NT2/D1 (cell line): ENCODE data around the gene RNF144B.
"Not testable (repeated sequence)": the region's sequence is repeated elsewhere in the genome, so short reads cannot be mapped to it uniquely, and the experiment has no call there.

Experiments used
- DNase-seq: peaks from one replicate; pipeline ENCODE4 v3.0.0-alpha.2; 2011; ENCODE audit warnings: low read depth, low spot score
- H3K27me3 ChIP-seq: 2 replicates; pipeline ENCODE4 v1.6.0; 2011; ENCODE audit warnings: mild to moderate bottlenecking; ENCODE audit not compliant: insufficient read length, insufficient read depth
- H3K36me3 ChIP-seq: 2 replicates; pipeline ENCODE4 v1.6.1; 2011; ENCODE audit warnings: mild to moderate bottlenecking, low read length, mixed read lengths; ENCODE audit not compliant: insufficient read depth, insufficient read length
- H3K4me1 ChIP-seq: 2 replicates; pipeline ENCODE4 v1.5.1; 2011; ENCODE audit not compliant: insufficient read depth, insufficient read length
- H3K4me3 ChIP-seq: 2 replicates; pipeline ENCODE4 v1.5.1; 2011; ENCODE audit warnings: low read depth; ENCODE audit not compliant: insufficient read length
- H3K9ac ChIP-seq: 2 replicates; pipeline ENCODE4 v1.6.0; 2011; ENCODE audit warnings: low read depth; ENCODE audit not compliant: insufficient read length
- H3K9me3 ChIP-seq: 2 replicates; pipeline ENCODE4 v1.5.1; 2011; ENCODE audit warnings: mild to moderate bottlenecking, low read length; ENCODE audit not compliant: insufficient read depth
- SUZ12 ChIP-seq: IDR thresholded peaks from 2 replicates; pipeline ENCODE4 v1.6.1; 2011; ENCODE audit not compliant: insufficient read length, insufficient read depth; ENCODE audit errors: extremely low read depth
- YY1 ChIP-seq: IDR thresholded peaks from 2 replicates; pipeline ENCODE4 v1.6.1; 2011; ENCODE audit not compliant: insufficient read length, insufficient read depth
- ZNF274 ChIP-seq: IDR thresholded peaks from 2 replicates; pipeline ENCODE4 v1.6.1; 2011; ENCODE audit warnings: mild to moderate bottlenecking, low read depth, low read length

RNF144B gene

DNA sequence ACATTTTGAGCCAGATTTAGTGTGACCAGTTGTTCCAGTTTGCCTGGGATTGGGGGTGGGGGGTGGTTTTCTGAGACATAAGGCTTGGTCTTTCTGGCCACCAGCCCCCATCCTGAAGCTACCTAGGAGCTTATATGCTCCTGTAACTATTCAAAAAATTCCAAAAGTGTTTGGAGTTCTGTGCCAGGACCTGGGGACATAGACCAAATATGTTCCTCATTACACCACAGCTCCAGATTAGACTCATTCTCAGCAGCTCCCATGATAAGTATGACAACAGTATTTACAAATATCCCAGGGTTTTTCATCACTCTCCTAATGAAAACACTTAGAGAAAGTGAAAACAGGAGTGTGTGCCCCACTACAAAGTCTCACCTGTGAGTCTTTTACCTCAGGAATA is 37.8 kb upstream of the RNF144B start:
- no peak overlapping the region for H3K9ac ChIP-seq
- TF ChIP-seq YY1 (no peak), ZNF274 (no peak), SUZ12 (no peak)
- H3K4me3 ChIP-seq: no peak overlapping the region
- no peaks in the 10 kb centered on the region for H3K4me1 ChIP-seq
- no peaks in the 10 kb centered on the region for H3K36me3 ChIP-seq
- DNase-seq: no peak
- no peaks in the 10 kb centered on the region for H3K27me3 ChIP-seq
- H3K9me3 ChIP-seq: no peaks in the 10 kb centered on the region

- H3K36me3 ChIP-seq: no peaks in the 10 kb centered on the region
- H3K9ac ChIP-seq: no peak overlapping the region
- TF ChIP-seq YY1 (no peak), SUZ12 (no peak), ZNF274 (no peak)
- H3K4me3 ChIP-seq: no peak overlapping the region
- no peak for DNase-seq
- no peaks in the 10 kb centered on the region for H3K27me3 ChIP-seq
- no peaks in the 10 kb centered on the region for H3K9me3 ChIP-seq
- no peaks in the 10 kb centered on the region for H3K4me1 ChIP-seq
Observed at GRCh38 chr6:18350271-18350670, 36.9 kb upstream of the RNF144B start.

GRCh38 chr6:18350712-18351111 is 36.4 kb upstream of the RNF144B start:
- no peaks in the 10 kb centered on the region for H3K27me3 ChIP-seq
- no peaks in the 10 kb centered on the region for H3K4me1 ChIP-seq
- no peak overlapping the region for H3K9ac ChIP-seq
- no peak for TF ChIP-seq YY1
- TF ChIP-seq SUZ12: no peak
- TF ChIP-seq ZNF274: no peak
- no peak for DNase-seq
- H3K9me3 ChIP-seq: no peaks in the 10 kb centered on the region
- H3K36me3 ChIP-seq: no peaks in the 10 kb centered on the region
- H3K4me3 ChIP-seq: no peak overlapping the region

DNA sequence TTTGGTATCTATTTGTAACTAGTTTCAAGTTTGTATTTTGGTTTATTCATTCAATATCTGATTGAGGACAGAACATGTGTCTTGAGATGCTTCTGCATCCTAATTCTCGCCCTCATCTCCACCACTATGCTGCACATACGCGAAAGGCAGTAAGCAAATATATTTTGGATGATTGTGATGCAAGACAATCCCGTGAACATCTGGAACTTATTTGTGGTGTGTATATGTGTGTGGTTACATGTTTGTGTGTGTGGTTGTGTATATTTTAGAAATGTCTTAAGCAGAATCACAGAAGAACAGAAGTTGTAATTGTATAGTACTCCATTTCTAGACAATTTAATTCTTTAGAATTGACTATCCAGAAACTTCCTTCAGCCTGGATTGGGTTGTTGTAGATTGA is 35.1 kb upstream of the RNF144B start:
- Histone ChIP-seq H3K4me1 (no peaks in the 10 kb centered on the region), H3K36me3 (no peaks in the 10 kb centered on the region), H3K9ac (no peak overlapping the region), H3K27me3 (no peaks in the 10 kb centered on the region), H3K9me3 (no peaks in the 10 kb centered on the region), H3K4me3 (no peak overlapping the region)
- TF ChIP-seq ZNF274: no peak
- no peak for TF ChIP-seq SUZ12
- no peak for TF ChIP-seq YY1
- DNase-seq: no peak

GRCh38 chr6:18352842-18353241 is 34.3 kb upstream of the RNF144B start:
- no peak for TF ChIP-seq SUZ12
- no peak for TF ChIP-seq ZNF274
- TF ChIP-seq YY1: no peak
- DNase-seq: no peak
- Histone ChIP-seq H3K9ac (no peak overlapping the region), H3K36me3 (no peaks in the 10 kb centered on the region), H3K4me3 (no peak overlapping the region), H3K9me3 (no peaks in the 10 kb centered on the region), H3K4me1 (no peaks in the 10 kb centered on the region), H3K27me3 (no peaks in the 10 kb centered on the region)

DNA sequence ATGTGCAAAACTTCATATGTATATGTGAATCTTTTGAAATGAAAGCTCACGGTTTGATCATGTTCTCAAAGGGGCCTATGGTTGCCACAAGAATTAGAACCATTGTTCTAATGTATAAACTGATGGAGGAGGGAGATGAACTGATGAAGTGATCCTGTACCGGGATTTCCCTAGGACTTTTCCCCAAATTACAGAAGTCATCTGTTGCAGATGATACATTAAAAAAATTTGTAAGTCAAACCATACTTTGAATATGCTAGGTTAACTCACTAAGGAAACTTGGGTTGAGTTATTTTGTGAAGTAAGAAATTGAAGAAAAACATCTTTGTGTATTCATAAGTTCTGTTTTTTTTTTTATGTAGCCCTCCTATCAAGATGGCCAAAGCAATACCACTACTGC is 33.9 kb upstream of the RNF144B start:
- no peaks in the 10 kb centered on the region for H3K4me1 ChIP-seq
- H3K9ac ChIP-seq: no peak overlapping the region
- no peak for DNase-seq
- H3K4me3 ChIP-seq: no peak overlapping the region
- no peaks in the 10 kb centered on the region for H3K27me3 ChIP-seq
- no peaks in the 10 kb centered on the region for H3K36me3 ChIP-seq
- TF ChIP-seq ZNF274 (no peak), SUZ12 (no peak), YY1 (no peak)
- no peaks in the 10 kb centered on the region for H3K9me3 ChIP-seq

GRCh38 chr6:18357546-18357945 is 29.6 kb upstream of the RNF144B start:
- H3K27me3 ChIP-seq, H3K9me3 ChIP-seq, H3K36me3 ChIP-seq, DNase-seq, H3K4me1 ChIP-seq, H3K9ac ChIP-seq, H3K4me3 ChIP-seq: not testable (repeated sequence)
